Tibial nerve (tissue), 4 donors: ENCODE measurements around the gene PLSCR3.

Experiments
- CTCF ChIP-seq, 5 experiments: fragments of 200-600 bp in 3 of 5; fragments of 450-650 bp in 2 of 5; sonication (generic) in 3 of 5; IDR thresholded peaks; one replicate each; pipeline ENCODE4 v1.5.1; 2016 to 2019; ENCODE audit warnings: antibody characterized with exemption in 5 of 5, mild to moderate bottlenecking in 3 of 5, moderate library complexity in 2 of 5
- EP300 ChIP-seq, 2 donors: sonication (generic); formaldehyde crosslinking; IDR thresholded peaks; one replicate each; pipeline ENCODE4 v1.6.1; 2017; ENCODE audit warnings: antibody characterized with exemption in 2 of 2, mild to moderate bottlenecking in 1 of 2

- TF ChIP-seq CTCF (IDR thresholded peaks at IDR 0.05) (no peak), EP300 (IDR thresholded peaks at IDR 0.05) (no peak)
Observed at GRCh38 chr17:7421186-7421585, 26.9 kb upstream of the PLSCR3 start.
